Activated naive CD8-positive, alpha-beta T cell (primary cell): ENCODE data around the gene ATG9B.

Experiments
- H3K27ac Mint-ChIP-seq: one replicate; pipeline ENCODE4 v1.8.0; 2021; ENCODE audit warnings: mixed read lengths
- H3K27me3 Mint-ChIP-seq: one replicate; pipeline ENCODE4 v1.8.0; 2021; ENCODE audit warnings: mixed read lengths
- H3K36me3 Mint-ChIP-seq: one replicate; pipeline ENCODE4 v1.8.0; 2021; ENCODE audit warnings: mixed read lengths
- H3K4me1 Mint-ChIP-seq: one replicate; pipeline ENCODE4 v1.8.0; 2021; ENCODE audit warnings: low read depth, mixed read lengths
- H3K4me3 Mint-ChIP-seq: one replicate; pipeline ENCODE4 v1.8.0; 2021; ENCODE audit warnings: mild to moderate bottlenecking, mixed read lengths
- H3K9me3 Mint-ChIP-seq: one replicate; pipeline ENCODE4 v1.8.0; 2021; ENCODE audit warnings: low read depth, mixed read lengths

Gene ATG9B

DNA sequence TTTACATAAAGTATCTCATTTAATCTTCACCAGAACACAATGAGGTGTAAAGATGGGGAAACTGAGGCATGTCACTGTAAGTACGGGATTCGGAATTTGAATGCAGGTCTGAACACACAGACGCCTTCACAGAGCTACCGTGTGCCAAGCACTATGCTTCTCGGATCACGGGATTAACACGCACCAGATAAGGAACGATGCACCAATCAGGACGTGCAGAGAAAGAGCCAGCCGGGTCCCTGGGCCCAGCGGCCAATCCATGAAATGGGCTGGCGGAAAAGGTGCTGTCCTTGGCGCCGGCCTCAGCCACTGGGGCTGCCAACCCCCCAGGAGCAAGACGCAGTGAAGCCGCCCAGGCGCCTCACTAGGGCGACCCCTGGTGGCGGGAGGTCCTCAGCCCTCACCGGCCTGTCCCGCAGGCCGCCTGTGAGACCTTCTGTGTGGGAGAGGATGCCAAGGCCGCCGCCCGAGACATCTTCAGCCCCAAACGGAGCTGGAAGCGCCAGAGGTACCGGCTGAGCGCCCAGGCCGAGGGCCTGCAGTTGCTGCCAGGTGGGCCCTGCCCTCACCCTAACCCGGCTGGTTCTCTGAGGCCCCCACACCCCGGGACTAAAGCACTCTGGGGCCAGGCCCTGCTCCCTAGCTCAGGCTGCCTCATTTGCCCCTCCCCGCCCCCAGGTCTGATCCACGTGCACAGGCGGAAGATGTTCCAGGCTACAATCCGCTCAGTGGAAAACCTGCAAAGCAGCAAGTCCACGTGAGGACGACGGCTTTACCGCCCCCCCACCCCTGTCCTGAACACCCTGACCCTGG, 15.6 kb downstream of the ATG9B start:
- Mint-ChIP-seq H3K4me1 (peaks cover 46% of the 10 kb centered on the region), H3K36me3 (peaks cover 2% of the 10 kb centered on the region), H3K4me3 (peak overlapping the region; percentile 90), H3K27ac (peak overlapping the region; percentile 87), H3K27me3 (no peaks in the 10 kb centered on the region), H3K9me3 (no peaks in the 10 kb centered on the region)

DNA sequence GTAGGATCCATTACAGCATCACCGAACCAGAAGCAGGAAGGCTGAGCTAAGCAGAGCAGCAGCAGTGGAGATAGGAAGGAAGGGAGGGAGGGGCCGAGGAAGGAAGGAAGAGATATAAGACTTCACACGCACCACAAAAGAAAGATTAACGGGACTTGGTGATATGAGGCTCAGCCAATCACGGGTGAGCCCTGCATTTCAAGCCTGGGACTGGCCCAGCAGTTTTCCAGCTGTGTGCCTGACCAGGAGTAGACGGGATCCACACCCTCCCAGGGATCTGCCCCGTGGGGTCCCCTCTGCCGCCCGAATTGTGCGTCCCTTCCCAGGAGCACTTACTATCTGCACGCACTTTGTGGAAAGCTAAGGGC, 16.2 kb downstream of the ATG9B start:
- H3K4me3 Mint-ChIP-seq, result peak overlapping the region; percentile 90
- H3K9me3 Mint-ChIP-seq, result no peaks in the 10 kb centered on the region
- H3K4me1 Mint-ChIP-seq, result peaks cover 46% of the 10 kb centered on the region
- H3K36me3 Mint-ChIP-seq, result peaks cover 2% of the 10 kb centered on the region
- H3K27ac Mint-ChIP-seq, result peak overlapping the region; percentile 87
- H3K27me3 Mint-ChIP-seq, result no peaks in the 10 kb centered on the region

DNA sequence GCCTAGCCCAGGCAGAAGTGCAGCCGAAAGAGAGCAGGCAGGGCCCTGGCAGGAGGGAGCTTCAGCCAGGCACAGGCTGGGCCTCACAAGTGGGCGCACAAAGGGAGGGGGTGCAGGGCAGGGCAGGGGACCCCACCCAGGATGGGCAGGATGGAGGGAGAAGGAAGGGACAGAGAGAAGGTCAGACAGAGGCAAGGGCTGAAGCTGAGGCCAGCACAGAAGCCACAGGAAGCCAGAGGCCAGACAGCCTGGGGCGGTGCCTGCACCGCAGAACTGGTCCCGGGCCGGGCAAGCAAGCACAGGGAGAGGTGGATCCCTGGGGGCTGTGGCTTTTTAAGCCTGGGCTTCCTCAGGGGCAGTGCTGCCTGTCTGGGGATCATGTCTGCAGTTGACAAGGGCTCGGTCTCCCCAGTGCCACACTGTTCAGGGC, 16.8 kb downstream of the ATG9B start:
- Mint-ChIP-seq H3K27me3 (no peaks in the 10 kb centered on the region), H3K27ac (peak overlapping the region; percentile 87)

DNA sequence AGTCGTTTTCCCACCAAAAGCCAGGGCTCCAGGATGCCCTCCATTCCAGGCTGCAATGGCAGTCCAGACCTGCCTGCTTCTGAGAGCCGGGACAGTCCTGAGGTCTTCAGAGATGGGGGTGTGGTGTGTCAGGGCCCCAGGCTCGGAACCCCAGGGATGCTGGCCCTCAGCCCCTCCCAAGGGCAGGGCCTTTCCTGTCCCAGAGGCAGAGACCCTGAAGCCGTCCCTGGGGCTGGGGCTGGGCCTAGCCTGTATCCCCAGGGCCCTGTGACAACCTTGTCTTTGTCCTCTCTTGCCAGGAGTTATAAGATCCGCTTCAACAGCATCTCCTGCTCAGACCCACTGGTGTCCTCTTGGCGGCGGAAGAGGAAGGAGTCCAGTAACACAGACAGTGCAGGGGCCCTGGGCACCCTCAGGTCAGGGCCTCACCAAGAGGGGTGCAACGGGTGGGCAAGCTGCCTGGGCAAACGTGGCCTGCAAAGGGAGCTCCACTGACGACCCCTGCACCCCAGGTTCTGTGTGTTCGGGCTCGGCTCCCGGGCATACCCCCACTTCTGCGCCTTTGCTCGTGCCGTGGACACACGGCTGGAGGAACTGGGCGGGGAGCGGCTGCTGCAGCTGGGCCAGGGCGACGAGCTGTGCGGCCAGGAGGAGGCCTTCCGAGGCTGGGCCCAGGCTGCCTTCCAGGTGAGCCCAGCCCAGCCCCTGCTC, 17.5 kb downstream of the ATG9B start:
- H3K4me3 Mint-ChIP-seq, result no peak overlapping the region
- H3K9me3 Mint-ChIP-seq, result no peaks in the 10 kb centered on the region
- no peak overlapping the region for H3K27ac Mint-ChIP-seq
- peaks cover 2% of the 10 kb centered on the region for H3K36me3 Mint-ChIP-seq
- peaks cover 35% of the 10 kb centered on the region for H3K4me1 Mint-ChIP-seq
- no peaks in the 10 kb centered on the region for H3K27me3 Mint-ChIP-seq

More for the DNA sequence above, 16.8 kb downstream of the ATG9B start:
- Mint-ChIP-seq H3K4me1 (peaks cover 42% of the 10 kb centered on the region), H3K36me3 (peaks cover 2% of the 10 kb centered on the region), H3K9me3 (no peaks in the 10 kb centered on the region), H3K4me3 (peak overlapping the region; percentile 90)

GRCh38 chr7:151005566-151005965, 18.7 kb downstream of the ATG9B start:
- Mint-ChIP-seq H3K27ac (no peak overlapping the region), H3K4me1 (peaks cover 28% of the 10 kb centered on the region), H3K36me3 (peaks cover 2% of the 10 kb centered on the region), H3K4me3 (no peak overlapping the region), H3K27me3 (no peaks in the 10 kb centered on the region), H3K9me3 (no peaks in the 10 kb centered on the region)

GRCh38 chr7:151003572-151003971, 20.7 kb downstream of the ATG9B start:
- no peak overlapping the region for H3K4me3 Mint-ChIP-seq
- H3K27ac Mint-ChIP-seq, result no peak overlapping the region
- H3K9me3 Mint-ChIP-seq, result no peaks in the 10 kb centered on the region

GRCh38 chr7:151001546-151001945, 22.7 kb downstream of the ATG9B start:
- Mint-ChIP-seq H3K9me3 (no peaks in the 10 kb centered on the region), H3K36me3 (peaks cover 2% of the 10 kb centered on the region), H3K27ac (no peak overlapping the region), H3K4me1 (peaks cover 34% of the 10 kb centered on the region), H3K4me3 (no peak overlapping the region), H3K27me3 (no peaks in the 10 kb centered on the region)

More at GRCh38 chr7:151003572-151003971, 20.7 kb downstream of the ATG9B start:
- Mint-ChIP-seq H3K27me3 (no peaks in the 10 kb centered on the region), H3K36me3 (peaks cover 2% of the 10 kb centered on the region), H3K4me1 (peaks cover 37% of the 10 kb centered on the region)

DNA sequence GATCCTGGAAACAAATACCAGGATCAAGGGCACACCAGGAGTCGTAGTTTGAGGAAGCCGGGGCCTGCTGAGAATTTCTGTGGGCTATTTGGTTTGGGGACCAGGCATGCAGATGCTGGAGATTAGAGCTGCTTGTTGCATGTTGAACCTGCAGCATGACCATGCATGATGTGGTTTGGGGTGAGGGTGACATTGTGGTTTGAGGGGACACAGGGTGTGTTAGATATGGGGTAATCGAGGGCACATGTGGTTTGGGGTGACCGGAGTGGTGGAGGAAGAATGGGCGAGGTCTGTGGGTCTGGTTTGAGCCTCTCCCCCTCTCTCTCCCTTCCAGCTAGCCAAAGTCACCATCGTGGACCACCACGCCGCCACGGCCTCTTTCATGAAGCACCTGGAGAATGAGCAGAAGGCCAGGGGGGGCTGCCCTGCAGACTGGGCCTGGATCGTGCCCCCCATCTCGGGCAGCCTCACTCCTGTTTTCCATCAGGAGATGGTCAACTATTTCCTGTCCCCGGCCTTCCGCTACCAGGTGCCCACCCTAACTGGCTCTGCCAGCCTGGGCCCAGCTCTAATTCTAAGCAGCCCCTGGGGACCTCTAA, 23.3 kb downstream of the ATG9B start:
- Mint-ChIP-seq H3K4me3 (no peak overlapping the region), H3K27ac (no peak overlapping the region), H3K27me3 (no peaks in the 10 kb centered on the region), H3K9me3 (no peaks in the 10 kb centered on the region), H3K36me3 (peaks cover 2% of the 10 kb centered on the region), H3K4me1 (peaks cover 34% of the 10 kb centered on the region)

GRCh38 chr7:150999497-151000230, 24.6 kb downstream of the ATG9B start:
- Mint-ChIP-seq H3K36me3 (peaks cover 2% of the 10 kb centered on the region), H3K9me3 (no peaks in the 10 kb centered on the region), H3K27me3 (no peaks in the 10 kb centered on the region), H3K4me1 (peaks cover 34% of the 10 kb centered on the region), H3K4me3 (no peak overlapping the region), H3K27ac (no peak overlapping the region)

DNA sequence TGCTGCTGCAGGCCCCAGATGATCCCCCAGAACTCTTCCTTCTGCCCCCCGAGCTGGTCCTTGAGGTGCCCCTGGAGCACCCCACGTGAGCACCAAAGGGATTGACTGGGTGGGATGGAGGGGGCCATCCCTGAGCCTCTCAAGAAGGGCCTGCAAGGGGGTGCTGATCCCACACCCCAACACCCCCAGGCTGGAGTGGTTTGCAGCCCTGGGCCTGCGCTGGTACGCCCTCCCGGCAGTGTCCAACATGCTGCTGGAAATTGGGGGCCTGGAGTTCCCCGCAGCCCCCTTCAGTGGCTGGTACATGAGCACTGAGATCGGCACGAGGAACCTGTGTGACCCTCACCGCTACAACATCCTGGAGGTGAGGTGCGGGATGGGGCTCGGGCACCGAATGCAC, 25.3 kb downstream of the ATG9B start:
- Mint-ChIP-seq H3K9me3 (no peaks in the 10 kb centered on the region), H3K4me1 (peaks cover 38% of the 10 kb centered on the region), H3K4me3 (no peak overlapping the region), H3K27me3 (no peaks in the 10 kb centered on the region), H3K36me3 (no peaks in the 10 kb centered on the region), H3K27ac (no peak overlapping the region)

DNA sequence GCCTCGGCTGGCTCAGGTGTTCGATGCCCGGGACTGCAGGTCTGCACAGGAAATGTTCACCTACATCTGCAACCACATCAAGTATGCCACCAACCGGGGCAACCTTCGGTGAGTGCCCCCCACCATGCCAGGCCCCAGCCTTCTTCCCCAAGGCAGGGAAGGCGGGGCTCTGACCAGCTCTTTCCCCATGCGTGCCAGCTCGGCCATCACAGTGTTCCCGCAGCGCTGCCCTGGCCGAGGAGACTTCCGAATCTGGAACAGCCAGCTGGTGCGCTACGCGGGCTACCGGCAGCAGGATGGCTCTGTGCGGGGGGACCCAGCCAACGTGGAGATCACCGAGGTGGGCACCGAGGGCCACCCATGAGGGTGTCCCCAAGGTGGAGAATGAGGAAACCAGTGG, 26.0 kb downstream of the ATG9B start:
- no peaks in the 10 kb centered on the region for H3K36me3 Mint-ChIP-seq

GRCh38 chr7:150997817-150998216, 26.5 kb downstream of the ATG9B start:
- Mint-ChIP-seq H3K36me3 (no peaks in the 10 kb centered on the region), H3K9me3 (no peaks in the 10 kb centered on the region), H3K27ac (no peak overlapping the region), H3K27me3 (no peaks in the 10 kb centered on the region), H3K4me3 (peak overlapping the region; percentile 32), H3K4me1 (peaks cover 41% of the 10 kb centered on the region)

More for the DNA sequence above, 26.0 kb downstream of the ATG9B start:
- Mint-ChIP-seq H3K4me1 (peaks cover 40% of the 10 kb centered on the region), H3K27me3 (no peaks in the 10 kb centered on the region), H3K27ac (no peak overlapping the region), H3K4me3 (no peak overlapping the region), H3K9me3 (no peaks in the 10 kb centered on the region)

- H3K27me3 Mint-ChIP-seq, result no peaks in the 10 kb centered on the region
- no peak overlapping the region for H3K27ac Mint-ChIP-seq
- peaks cover 44% of the 10 kb centered on the region for H3K4me1 Mint-ChIP-seq
- no peaks in the 10 kb centered on the region for H3K9me3 Mint-ChIP-seq
- no peak overlapping the region for H3K4me3 Mint-ChIP-seq
- no peaks in the 10 kb centered on the region for H3K36me3 Mint-ChIP-seq
Observed at GRCh38 chr7:150997075-150997511, 27.2 kb downstream of the ATG9B start.

- Mint-ChIP-seq H3K4me1 (peaks cover 44% of the 10 kb centered on the region), H3K36me3 (no peaks in the 10 kb centered on the region), H3K27me3 (no peaks in the 10 kb centered on the region), H3K9me3 (no peaks in the 10 kb centered on the region), H3K4me3 (no peak overlapping the region), H3K27ac (no peak overlapping the region)
Observed at GRCh38 chr7:150996376-150997074, 27.8 kb downstream of the ATG9B start.
